ENCODE data around the gene ZKSCAN8. TPM values are rescaled to one million over a fixed set of nuclear protein-coding genes. Genes with fewer than 3 reads are reported as not detected.

The ZKSCAN8 gene
- total and polyA plus RNA-seq, 2 donors (not counting 1 experiment from before 2014, with no cell fraction given): 10.9 to 52.8 TPM

GRCh38 chr6:28145231-28145630 is 3.5 kb downstream of the ZKSCAN8 start:
- Mint-ChIP-seq H3K4me1 (peaks cover 34% of the 10 kb centered on the region), H3K9me3 (ENCODE audit: insufficient read depth) (no peaks in the 10 kb centered on the region), H3K27me3 (no peaks in the 10 kb centered on the region), H3K27ac (no peak overlapping the region), H3K4me3 (no peak overlapping the region)
- Histone ChIP-seq H3K27ac (ENCODE audit: low read length in 2 of 2) (no peak overlapping the region), H3K4me1 (ENCODE audit: control insufficient read depth in 2 of 2, insufficient read depth in 2 of 2, low read length in 2 of 2) (peaks cover 13 to 16% of the 10 kb centered on the region in 2 donors), H3K9ac (ENCODE audit: low read length) (no peak overlapping the region), H3K27me3 (replicated peaks in 1 of 4; ENCODE audit: control extremely low read depth in 1 of 4, control insufficient read depth in 3 of 4, insufficient read depth in 4 of 4, low read length in 3 of 4) (no peaks in the 10 kb centered on the region), H3K9me3 (ENCODE audit: control extremely low read depth in 1 of 3, control insufficient read depth in 2 of 3, insufficient read depth in 1 of 3, low read length in 2 of 3) (no peaks in the 10 kb centered on the region), H3K79me2 (ENCODE audit: control insufficient read depth, insufficient read depth, low read length) (peaks cover 43% of the 10 kb centered on the region), H3K36me3 (replicated peaks in 1 of 2; ENCODE audit: control extremely low read depth in 1 of 2, control insufficient read depth in 1 of 2, extremely low read depth in 1 of 2, insufficient read depth in 2 of 2, low read length in 1 of 2) (peaks cover 11 to 40% of the 10 kb centered on the region in 2 experiments), H4K20me1 (ENCODE audit: control insufficient read depth, insufficient read depth, low read length, poor library complexity, severe bottlenecking) (peaks cover 8% of the 10 kb centered on the region), H3K4me3 (ENCODE audit: control extremely low read depth in 1 of 5, extremely low read depth in 1 of 5, insufficient read depth in 1 of 5, low read depth in 2 of 5, low read length in 4 of 5) (no peak overlapping the region), H3K4me2 (replicated peaks; ENCODE audit: low read depth, low read length, poor library complexity, severe bottlenecking) (no peak overlapping the region), H2AFZ (ENCODE audit: insufficient read depth, low read depth, low read length, poor library complexity, severe bottlenecking) (no peak overlapping the region)
- WGBS (ENCODE audit: insufficient coverage): 100% methylated on average over 1 of the region's 1 CpG
- ATAC-seq (ENCODE audit: low read depth): no peak
- no peak for TF ChIP-seq CTCF (IDR thresholded peaks at IDR 0.05)
- TF ChIP-seq EZH2 (IDR thresholded peaks at IDR 0.05; ENCODE audit: borderline replicate concordance, insufficient read depth, low read depth, low read length, poor library complexity, severe bottlenecking): no peak
- intact Hi-C loops (cut with micrococcal nuclease): no loop called here
- ChIA-PET CTCF (no interaction called here), POLR2A (interaction anchor here (0.7 kb wide), 2 partner anchors 107 to 751 kb away, joined by 3 to 5 read pairs; partner anchors contain the start of gene ZKSCAN4)
- no peak for DNase-seq

- Histone ChIP-seq H3K27me3 (replicated peaks in 1 of 4; ENCODE audit: control extremely low read depth in 1 of 4, control insufficient read depth in 3 of 4, insufficient read depth in 4 of 4, low read length in 3 of 4) (no peaks in the 10 kb centered on the region), H3K36me3 (replicated peaks in 1 of 2; ENCODE audit: control extremely low read depth in 1 of 2, control insufficient read depth in 1 of 2, extremely low read depth in 1 of 2, insufficient read depth in 2 of 2, low read length in 1 of 2) (peaks cover 36 to 80% of the 10 kb centered on the region in 2 experiments), H3K9ac (ENCODE audit: low read length) (no peak overlapping the region), H3K9me3 (ENCODE audit: control extremely low read depth in 1 of 3, control insufficient read depth in 2 of 3, insufficient read depth in 1 of 3, low read length in 2 of 3) (peaks cover 6 to 7% (median 7%) of the 10 kb centered on the region in 3 donors), H2AFZ (ENCODE audit: insufficient read depth, low read depth, low read length, poor library complexity, severe bottlenecking) (no peak overlapping the region), H3K4me1 (ENCODE audit: control insufficient read depth in 2 of 2, insufficient read depth in 2 of 2, low read length in 2 of 2) (no peaks in the 10 kb centered on the region), H3K4me3 (ENCODE audit: control extremely low read depth in 1 of 5, extremely low read depth in 1 of 5, insufficient read depth in 1 of 5, low read depth in 2 of 5, low read length in 4 of 5) (no peak overlapping the region), H3K4me2 (replicated peaks; ENCODE audit: low read depth, low read length, poor library complexity, severe bottlenecking) (no peak overlapping the region), H3K27ac (ENCODE audit: low read length in 2 of 2) (no peak overlapping the region), H3K79me2 (ENCODE audit: control insufficient read depth, insufficient read depth, low read length) (peaks cover 1% of the 10 kb centered on the region), H4K20me1 (ENCODE audit: control insufficient read depth, insufficient read depth, low read length, poor library complexity, severe bottlenecking) (no peaks in the 10 kb centered on the region)
- Mint-ChIP-seq H3K27ac (no peak overlapping the region), H3K9me3 (ENCODE audit: insufficient read depth) (peaks cover 4% of the 10 kb centered on the region), H3K4me1 (no peaks in the 10 kb centered on the region), H3K4me3 (no peak overlapping the region), H3K27me3 (no peaks in the 10 kb centered on the region)
- POLR2A ChIA-PET: no interaction called here
- WGBS (ENCODE audit: insufficient coverage): no CpG with 5 or more reads among the region's 2 CpGs
- intact Hi-C loops (cut with micrococcal nuclease): no loop called here
- DNase-seq: no peak
- CTCF ChIA-PET: interaction anchor here (1.0 kb wide), 1 partner anchor 204 kb away, joined by 3 read pairs; no protein-coding TSS in a partner anchor
- ATAC-seq (ENCODE audit: low read depth): no peak
- TF ChIP-seq EZH2 (IDR thresholded peaks at IDR 0.05; ENCODE audit: borderline replicate concordance, insufficient read depth, low read depth, low read length, poor library complexity, severe bottlenecking): no peak
- no peak for TF ChIP-seq CTCF (IDR thresholded peaks at IDR 0.05)
These were observed 10.8 kb downstream of the ZKSCAN8 start for GRCh38 chr6:28152531-28152930.
